Measurements from ENCODE around the gene SHC3.

The SHC3 gene

GRCh38 chr9:89177012-89177943, 1.3 kb downstream of the SHC3 start:
- Mint-ChIP-seq H3K27ac (no peak overlapping the region), H3K4me1 (peaks cover 27% of the 10 kb centered on the region), H3K9me3 (no peaks in the 10 kb centered on the region), H3K27me3 (ENCODE audit: low read depth) (peaks cover 86% of the 10 kb centered on the region), H3K4me3 (peak overlapping the region; percentile 68 to 80 (median 78)), H3K36me3 (ENCODE audit: low read depth) (no peaks in the 10 kb centered on the region)
- TF ChIP-seq CTCF (IDR thresholded peaks at IDR 0.05; ENCODE audit: unreplicated experiment in 3 of 3): no peak

GRCh38 chr9:89175828-89176261, 2.8 kb downstream of the SHC3 start:
- peaks cover 85% of the 10 kb centered on the region for H3K27me3 Mint-ChIP-seq (ENCODE audit: low read depth)
- no peaks in the 10 kb centered on the region for H3K36me3 Mint-ChIP-seq (ENCODE audit: low read depth)
- peaks cover 27% of the 10 kb centered on the region for H3K4me1 Mint-ChIP-seq
- peak overlapping the region; percentile 8 to 60 (median 20) for H3K4me3 Mint-ChIP-seq
- H3K9me3 Mint-ChIP-seq: no peaks in the 10 kb centered on the region
- TF ChIP-seq CTCF (IDR thresholded peaks at IDR 0.05; ENCODE audit: unreplicated experiment in 3 of 3): no peak
- H3K27ac Mint-ChIP-seq: no peak overlapping the region

GRCh38 chr9:89174291-89174690, 4.3 kb downstream of the SHC3 start:
- H3K27me3 Mint-ChIP-seq (ENCODE audit: low read depth): peaks cover 74% of the 10 kb centered on the region
- peaks cover 13% of the 10 kb centered on the region for H3K4me1 Mint-ChIP-seq
- no peak for TF ChIP-seq CTCF (IDR thresholded peaks at IDR 0.05; ENCODE audit: unreplicated experiment in 3 of 3)
- H3K27ac Mint-ChIP-seq: no peak overlapping the region
- no peak overlapping the region for H3K4me3 Mint-ChIP-seq
- no peaks in the 10 kb centered on the region for H3K9me3 Mint-ChIP-seq
- H3K36me3 Mint-ChIP-seq (ENCODE audit: low read depth): no peaks in the 10 kb centered on the region

- Mint-ChIP-seq H3K4me3 (no peak overlapping the region), H3K9me3 (no peaks in the 10 kb centered on the region), H3K27me3 (ENCODE audit: low read depth) (peaks cover 63% of the 10 kb centered on the region), H3K4me1 (peaks cover 5% of the 10 kb centered on the region), H3K27ac (no peak overlapping the region), H3K36me3 (ENCODE audit: low read depth) (no peaks in the 10 kb centered on the region)
- TF ChIP-seq CTCF (IDR thresholded peaks at IDR 0.05; ENCODE audit: unreplicated experiment in 3 of 3): no peak
Observed at GRCh38 chr9:89173072-89173471, 5.5 kb downstream of the SHC3 start.

GRCh38 chr9:89172398-89172797, 6.2 kb downstream of the SHC3 start:
- no peak overlapping the region for H3K4me3 Mint-ChIP-seq
- peaks cover 5% of the 10 kb centered on the region for H3K4me1 Mint-ChIP-seq
- no peak overlapping the region for H3K27ac Mint-ChIP-seq
- H3K27me3 Mint-ChIP-seq (ENCODE audit: low read depth): peaks cover 60% of the 10 kb centered on the region
- no peaks in the 10 kb centered on the region for H3K9me3 Mint-ChIP-seq
- TF ChIP-seq CTCF (IDR thresholded peaks at IDR 0.05; ENCODE audit: unreplicated experiment in 3 of 3): no peak
- no peaks in the 10 kb centered on the region for H3K36me3 Mint-ChIP-seq (ENCODE audit: low read depth)

DNA sequence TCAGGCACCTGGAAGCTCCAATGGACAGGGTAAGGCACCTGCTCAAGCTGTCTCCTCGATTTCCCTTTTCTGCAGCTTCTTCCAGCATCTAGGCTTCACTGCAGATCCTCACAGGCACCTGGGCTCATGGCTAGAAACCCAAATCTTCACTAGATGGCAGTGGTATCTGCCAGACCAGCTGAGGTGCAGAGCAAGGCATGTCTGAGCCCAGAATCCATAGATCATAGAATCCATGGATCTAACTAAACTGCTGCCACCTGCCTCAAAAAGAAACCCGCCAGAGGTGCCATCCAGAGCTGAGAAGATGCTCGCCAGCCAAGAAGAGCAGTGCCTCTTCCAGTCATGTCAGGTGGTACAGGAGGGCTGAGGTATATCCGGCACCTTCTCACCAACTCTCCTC, 6.9 kb downstream of the SHC3 start:
- H3K4me3 Mint-ChIP-seq: no peak overlapping the region
- no peak overlapping the region for H3K27ac Mint-ChIP-seq
- no peak for TF ChIP-seq CTCF (IDR thresholded peaks at IDR 0.05; ENCODE audit: unreplicated experiment in 3 of 3)
- no peaks in the 10 kb centered on the region for H3K36me3 Mint-ChIP-seq (ENCODE audit: low read depth)
- no peaks in the 10 kb centered on the region for H3K9me3 Mint-ChIP-seq
- H3K4me1 Mint-ChIP-seq: peaks cover under 1% of the 10 kb centered on the region
- H3K27me3 Mint-ChIP-seq (ENCODE audit: low read depth): peaks cover 53% of the 10 kb centered on the region

Data from nephron (organoid).